HEK293 (cell line): ENCODE measurements around the gene NTN3.

Source experiments
- CTCF ChIA-PET: fragments of 350-600 bp; formaldehyde crosslinking; extraction: SDS; loops from one replicate; lab custom pipeline; 2021; ENCODE audit warnings: antibody characterized with exemption; lab: Yijun Ruan, JAX
- POLR2A ChIA-PET: fragments of 300-600 bp; formaldehyde crosslinking; extraction: SDS; loops from one replicate; lab custom pipeline; 2020; ENCODE audit warnings: antibody characterized with exemption, inconsistent platforms; lab: Yijun Ruan, JAX
- H3K27ac ChIP-seq: fragments of 200-500 bp; sonication (Bioruptor generic); 2 replicates; pipeline ENCODE4 v1.5.1; 2014; ENCODE audit warnings: low read depth, low read length, control low read depth, inconsistent platforms; ENCODE audit errors: extremely low read depth
- H3K36me3 ChIP-seq, 2 experiments: fragments of 200-500 bp in 1 of 2; sonication (Bioruptor generic) in 1 of 2; 1 replicate in 1 of 2; 2 replicates in 1 of 2; pipeline ENCODE4 v1.5.1; 2014 to 2017; ENCODE audit warnings: inconsistent platforms in 2 of 2, low read length in 2 of 2; ENCODE audit not compliant: control insufficient read depth in 2 of 2, insufficient read depth in 1 of 2
- H3K4me1 ChIP-seq: fragments of 200-500 bp; sonication (Bioruptor generic); 2 replicates; pipeline ENCODE4 v1.5.1; 2014; ENCODE audit warnings: mild to moderate bottlenecking, low read length, inconsistent platforms; ENCODE audit not compliant: control insufficient read depth, insufficient read depth
- H3K4me3 ChIP-seq: 2 replicates; pipeline ENCODE4 v1.5.1; 2011; ENCODE audit warnings: low read depth, mild to moderate bottlenecking, control low read depth, low read length, moderate library complexity
- H3K9me3 ChIP-seq: fragments of 200-500 bp; sonication (Bioruptor generic); 2 replicates; pipeline ENCODE4 v1.5.1; 2014; ENCODE audit warnings: low read depth, low read length, inconsistent platforms; ENCODE audit not compliant: control insufficient read depth, insufficient read depth
- GLIS1 ChIP-seq: fragments of 450-650 bp; formaldehyde crosslinking; IDR thresholded peaks from 2 replicates; pipeline ENCODE4 v1.5.1; 2016; ENCODE audit warnings: missing biosample characterization, missing genetic modification characterization
- KLF1 ChIP-seq: fragments of 450-650 bp; formaldehyde crosslinking; IDR thresholded peaks from 2 replicates; pipeline ENCODE4 v1.5.1; 2016; ENCODE audit warnings: missing biosample characterization, missing genetic modification characterization
- SALL2 ChIP-seq: fragments of 450-650 bp; formaldehyde crosslinking; IDR thresholded peaks from 2 replicates; pipeline ENCODE4 v1.5.0; 2017; ENCODE audit warnings: missing biosample characterization, mild to moderate bottlenecking, missing genetic modification characterization, borderline replicate concordance
- ZBTB21 ChIP-seq: fragments of 450-650 bp; formaldehyde crosslinking; IDR thresholded peaks from 2 replicates; pipeline ENCODE4 v1.5.1; 2017; ENCODE audit warnings: missing biosample characterization, missing genetic modification characterization
- ZFHX2 ChIP-seq: fragments of 450-650 bp; formaldehyde crosslinking; conservative IDR thresholded peaks from 2 replicates; pipeline ENCODE4 v1.5.1; 2016; ENCODE audit warnings: missing biosample characterization, missing genetic modification characterization
- ZIC2 ChIP-seq: fragments of 450-650 bp; formaldehyde crosslinking; IDR thresholded peaks from 2 replicates; pipeline ENCODE4 v1.5.1; 2016; ENCODE audit warnings: missing biosample characterization, missing genetic modification characterization
- ZNF114 ChIP-seq: fragments of 450-650 bp; formaldehyde crosslinking; IDR thresholded peaks from 2 replicates; pipeline ENCODE4 v1.5.0; 2017; ENCODE audit warnings: missing biosample characterization, missing genetic modification characterization
- ZNF169 ChIP-seq: fragments of 450-650 bp; formaldehyde crosslinking; IDR thresholded peaks from 2 replicates; pipeline ENCODE4 v1.5.1; 2016; ENCODE audit warnings: missing biosample characterization, missing genetic modification characterization
- ZNF23 ChIP-seq: fragments of 450-650 bp; formaldehyde crosslinking; IDR thresholded peaks from 2 replicates; pipeline ENCODE4 v1.5.1; 2016; ENCODE audit warnings: missing biosample characterization, missing genetic modification characterization, borderline replicate concordance
- ZNF274 ChIP-seq, 2 experiments: fragments of 200-500 bp in 1 of 2; fragments of 450-650 bp in 1 of 2; sonication (Bioruptor generic) in 1 of 2; formaldehyde crosslinking in 1 of 2; IDR thresholded peaks; 2 replicates each; pipeline versions ENCODE4 v1.5.1 to v1.6.1; 2014 to 2016; ENCODE audit warnings: borderline replicate concordance in 1 of 2, inconsistent platforms in 1 of 2, low read length in 1 of 2, missing biosample characterization in 1 of 2, missing genetic modification characterization in 1 of 2
- ZNF391 ChIP-seq: fragments of 450-650 bp; formaldehyde crosslinking; IDR thresholded peaks from 2 replicates; pipeline ENCODE4 v1.5.1; 2016; ENCODE audit warnings: low read depth, missing biosample characterization, missing genetic modification characterization, borderline replicate concordance
- ZNF548 ChIP-seq: fragments of 450-650 bp; formaldehyde crosslinking; IDR thresholded peaks from 2 replicates; pipeline ENCODE4 v1.5.1; 2016; ENCODE audit warnings: missing biosample characterization, missing genetic modification characterization
- ZNF555 ChIP-seq: fragments of 450-650 bp; formaldehyde crosslinking; conservative IDR thresholded peaks from 2 replicates; pipeline ENCODE4 v1.5.1; 2017; ENCODE audit warnings: missing biosample characterization, mild to moderate bottlenecking, missing genetic modification characterization, inconsistent platforms
- ZNF560 ChIP-seq: fragments of 450-650 bp; formaldehyde crosslinking; IDR thresholded peaks from 2 replicates; pipeline ENCODE4 v1.5.1; 2017; ENCODE audit warnings: missing biosample characterization, missing genetic modification characterization, borderline replicate concordance
- ZNF660 ChIP-seq: fragments of 450-650 bp; IDR thresholded peaks from 2 replicates; pipeline ENCODE4 v1.5.1; 2018; ENCODE audit warnings: missing biosample characterization, mild to moderate bottlenecking, missing genetic modification characterization
- ZNF664 ChIP-seq: fragments of 450-650 bp; formaldehyde crosslinking; IDR thresholded peaks from 2 replicates; pipeline ENCODE4 v1.5.1; 2016; ENCODE audit warnings: missing biosample characterization, missing genetic modification characterization
- ZNF837 ChIP-seq: fragments of 450-650 bp; formaldehyde crosslinking; IDR thresholded peaks from 2 replicates; pipeline ENCODE4 v1.5.1; 2016; ENCODE audit warnings: missing biosample characterization, missing genetic modification characterization
- TF ChIP-seq, protein P1 (sequence below): IDR thresholded peaks from 2 replicates; pipeline ENCODE4 v1.6.1; 2011; ENCODE audit warnings: mild to moderate bottlenecking, low read depth, low read length, borderline replicate concordance
- TF ChIP-seq, protein P2 (sequence below): fragments of 450-650 bp; formaldehyde crosslinking; IDR thresholded peaks from 2 replicates; pipeline ENCODE4 v1.5.1; 2016; ENCODE audit warnings: missing biosample characterization, missing genetic modification characterization
- TF ChIP-seq, protein P3 (sequence below): fragments of 450-650 bp; formaldehyde crosslinking; IDR thresholded peaks from 2 replicates; pipeline ENCODE4 v1.5.1; 2016; ENCODE audit warnings: missing biosample characterization, missing genetic modification characterization
- TF ChIP-seq, protein P4 (sequence below): fragments of 450-650 bp; formaldehyde crosslinking; IDR thresholded peaks from 2 replicates; pipeline ENCODE4 v1.5.1; 2016; ENCODE audit warnings: missing biosample characterization, missing genetic modification characterization, borderline replicate concordance
- TF ChIP-seq, protein P5 (sequence below): fragments of 450-650 bp; formaldehyde crosslinking; IDR thresholded peaks from 2 replicates; pipeline ENCODE4 v1.5.1; 2016; ENCODE audit warnings: missing biosample characterization, missing genetic modification characterization

NTN3 gene

DNA sequence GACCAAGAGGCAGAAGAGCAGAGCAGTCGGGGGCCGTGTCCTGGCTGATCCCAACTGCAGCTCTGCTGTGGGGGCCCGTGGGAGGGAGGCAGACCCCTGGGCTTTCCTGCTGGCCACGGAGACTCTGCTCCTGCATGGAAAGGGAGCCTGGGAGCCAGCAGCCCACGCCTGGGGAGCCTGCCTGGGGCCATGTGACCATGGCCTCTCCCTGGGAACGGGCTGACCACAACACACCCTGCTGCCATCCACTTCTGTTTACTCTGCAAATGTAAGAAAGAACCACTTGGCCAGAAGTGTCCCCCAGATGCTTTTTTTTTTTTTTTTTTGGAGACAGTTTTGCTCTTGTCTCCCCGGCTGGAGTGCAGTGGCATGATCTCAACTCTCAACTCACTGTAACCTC is 13.2 kb upstream of the NTN3 start:
- H3K4me1 ChIP-seq, result peaks cover 15% of the 10 kb centered on the region
- no peak overlapping the region for H3K27ac ChIP-seq
- TF ChIP-seq, protein P1, sequence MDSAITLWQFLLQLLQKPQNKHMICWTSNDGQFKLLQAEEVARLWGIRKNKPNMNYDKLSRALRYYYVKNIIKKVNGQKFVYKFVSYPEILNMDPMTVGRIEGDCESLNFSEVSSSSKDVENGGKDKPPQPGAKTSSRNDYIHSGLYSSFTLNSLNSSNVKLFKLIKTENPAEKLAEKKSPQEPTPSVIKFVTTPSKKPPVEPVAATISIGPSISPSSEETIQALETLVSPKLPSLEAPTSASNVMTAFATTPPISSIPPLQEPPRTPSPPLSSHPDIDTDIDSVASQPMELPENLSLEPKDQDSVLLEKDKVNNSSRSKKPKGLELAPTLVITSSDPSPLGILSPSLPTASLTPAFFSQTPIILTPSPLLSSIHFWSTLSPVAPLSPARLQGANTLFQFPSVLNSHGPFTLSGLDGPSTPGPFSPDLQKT, result no peak
- peak; percentile 85 for TF ChIP-seq ZIC2
- TF ChIP-seq GLIS1, result peak; percentile 66
- TF ChIP-seq ZNF837 (tag by site-specific recombination), result no peak
- TF ChIP-seq ZNF548 (tag by site-specific recombination), result peak; percentile 21; the same call in 1 of the 2 replicates
- TF ChIP-seq, protein P2, sequence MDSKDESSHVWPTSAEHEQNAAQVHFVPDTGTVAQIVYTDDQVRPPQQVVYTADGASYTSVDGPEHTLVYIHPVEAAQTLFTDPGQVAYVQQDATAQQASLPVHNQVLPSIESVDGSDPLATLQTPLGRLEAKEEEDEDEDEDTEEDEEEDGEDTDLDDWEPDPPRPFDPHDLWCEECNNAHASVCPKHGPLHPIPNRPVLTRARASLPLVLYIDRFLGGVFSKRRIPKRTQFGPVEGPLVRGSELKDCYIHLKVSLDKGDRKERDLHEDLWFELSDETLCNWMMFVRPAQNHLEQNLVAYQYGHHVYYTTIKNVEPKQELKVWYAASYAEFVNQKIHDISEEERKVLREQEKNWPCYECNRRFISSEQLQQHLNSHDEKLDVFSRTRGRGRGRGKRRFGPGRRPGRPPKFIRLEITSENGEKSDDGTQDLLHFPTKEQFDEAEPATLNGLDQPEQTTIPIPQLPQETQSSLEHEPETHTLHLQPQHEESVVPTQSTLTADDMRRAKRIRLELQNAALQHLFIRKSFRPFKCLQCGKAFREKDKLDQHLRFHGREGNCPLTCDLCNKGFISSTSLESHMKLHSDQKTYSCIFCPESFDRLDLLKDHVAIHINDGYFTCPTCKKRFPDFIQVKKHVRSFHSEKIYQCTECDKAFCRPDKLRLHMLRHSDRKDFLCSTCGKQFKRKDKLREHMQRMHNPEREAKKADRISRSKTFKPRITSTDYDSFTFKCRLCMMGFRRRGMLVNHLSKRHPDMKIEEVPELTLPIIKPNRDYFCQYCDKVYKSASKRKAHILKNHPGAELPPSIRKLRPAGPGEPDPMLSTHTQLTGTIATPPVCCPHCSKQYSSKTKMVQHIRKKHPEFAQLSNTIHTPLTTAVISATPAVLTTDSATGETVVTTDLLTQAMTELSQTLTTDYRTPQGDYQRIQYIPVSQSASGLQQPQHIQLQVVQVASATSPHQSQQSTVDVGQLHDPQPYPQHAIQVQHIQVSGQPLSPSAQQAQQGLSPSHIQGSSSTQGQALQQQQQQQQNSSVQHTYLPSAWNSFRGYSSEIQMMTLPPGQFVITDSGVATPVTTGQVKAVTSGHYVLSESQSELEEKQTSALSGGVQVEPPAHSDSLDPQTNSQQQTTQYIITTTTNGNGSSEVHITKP (tag by site-specific recombination), result peak; percentile 70
- TF ChIP-seq, protein P3, sequence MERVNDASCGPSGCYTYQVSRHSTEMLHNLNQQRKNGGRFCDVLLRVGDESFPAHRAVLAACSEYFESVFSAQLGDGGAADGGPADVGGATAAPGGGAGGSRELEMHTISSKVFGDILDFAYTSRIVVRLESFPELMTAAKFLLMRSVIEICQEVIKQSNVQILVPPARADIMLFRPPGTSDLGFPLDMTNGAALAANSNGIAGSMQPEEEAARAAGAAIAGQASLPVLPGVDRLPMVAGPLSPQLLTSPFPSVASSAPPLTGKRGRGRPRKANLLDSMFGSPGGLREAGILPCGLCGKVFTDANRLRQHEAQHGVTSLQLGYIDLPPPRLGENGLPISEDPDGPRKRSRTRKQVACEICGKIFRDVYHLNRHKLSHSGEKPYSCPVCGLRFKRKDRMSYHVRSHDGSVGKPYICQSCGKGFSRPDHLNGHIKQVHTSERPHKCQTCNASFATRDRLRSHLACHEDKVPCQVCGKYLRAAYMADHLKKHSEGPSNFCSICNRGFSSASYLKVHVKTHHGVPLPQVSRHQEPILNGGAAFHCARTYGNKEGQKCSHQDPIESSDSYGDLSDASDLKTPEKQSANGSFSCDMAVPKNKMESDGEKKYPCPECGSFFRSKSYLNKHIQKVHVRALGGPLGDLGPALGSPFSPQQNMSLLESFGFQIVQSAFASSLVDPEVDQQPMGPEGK (tag by site-specific recombination), result 0 out of 2 replicates have a peak, but pooled peaks have one; percentile 10
- TF ChIP-seq, all 188 proteins: peak for 5
- Histone ChIP-seq H3K4me3 (no peak overlapping the region), H3K36me3 (peaks cover 0 to 64% of the 10 kb centered on the region in 2 experiments; a peak in 2 of 3 replicates), H3K9me3 (no peaks in the 10 kb centered on the region)
- ChIA-PET CTCF (interaction anchor here (0.7 to 2.0 kb wide), 3 partner anchors 43 to 118 kb away, joined by 3 to 10 read pairs (median 6); partner anchors contain the start of gene ABCA3), POLR2A (interaction anchor here (1.0 kb wide), 1 partner anchor 11 kb away, joined by 4 read pairs; no protein-coding TSS in a partner anchor)

DNA sequence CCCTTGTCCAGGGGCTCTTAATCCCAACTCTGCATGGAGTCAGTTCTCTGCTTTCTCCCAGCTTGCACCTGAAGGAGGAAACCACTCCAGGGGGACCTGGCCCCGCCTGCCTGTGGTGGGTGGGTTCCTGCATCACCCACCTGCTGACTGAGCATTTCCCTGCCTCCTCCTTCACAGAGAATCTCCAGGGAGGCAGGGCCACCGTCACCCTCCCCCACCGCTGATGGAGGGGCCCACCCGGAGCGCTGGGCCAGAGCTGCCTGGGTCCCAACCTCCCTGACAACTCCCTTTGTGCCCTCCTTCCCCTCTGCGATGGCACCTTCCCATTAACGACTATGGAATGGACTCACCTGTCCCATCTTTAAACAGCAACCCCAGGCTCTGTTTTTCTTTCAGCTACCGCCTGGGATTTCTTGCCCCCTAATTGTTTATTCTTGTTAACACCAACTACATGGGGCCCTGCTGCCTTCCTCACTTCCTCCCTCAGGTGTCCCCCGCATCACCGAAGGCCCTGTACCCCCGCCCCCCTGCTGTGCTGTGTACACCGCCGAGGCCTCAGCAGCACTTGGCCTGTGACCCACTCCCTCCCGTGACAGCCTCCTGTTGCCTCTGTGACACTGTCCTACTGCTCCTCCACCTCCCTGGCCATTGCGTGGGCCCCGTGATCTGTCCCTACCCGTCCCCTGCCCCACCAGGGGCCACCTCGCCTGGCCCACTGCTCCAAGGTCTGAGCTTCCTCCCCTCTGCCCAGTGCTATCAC is 12.0 kb upstream of the NTN3 start:
- peaks cover 15% of the 10 kb centered on the region for H3K4me1 ChIP-seq
- ChIA-PET CTCF (interaction anchor here (0.7 to 2.0 kb wide), 2 partner anchors 43 to 279 kb away, joined by 4 to 10 read pairs; no protein-coding TSS in a partner anchor), POLR2A (interaction anchor here (0.6 to 2.4 kb wide), 17 partner anchors 9 to 304 kb away, joined by 3 to 34 read pairs (median 3); partner anchors contain the start of genes AMDHD2, NTN3, TBC1D24 and TRAF7)
- H3K9me3 ChIP-seq, result no peaks in the 10 kb centered on the region
- peak overlapping the region; percentile 69 for H3K27ac ChIP-seq
- peaks cover 0 to 58% of the 10 kb centered on the region in 2 experiments; a peak in 2 of 3 replicates for H3K36me3 ChIP-seq
- H3K4me3 ChIP-seq, result peak overlapping the region; percentile 39
- TF ChIP-seq ZNF23, result no peak
- no peak for TF ChIP-seq ZNF274 (IDR thresholded peaks at IDR 0.05; ENCODE audit: low read length)
- TF ChIP-seq ZNF274 (tag by site-specific recombination; IDR thresholded peaks at IDR 0.05; ENCODE audit: borderline replicate concordance), result no peak
- TF ChIP-seq, protein P4, sequence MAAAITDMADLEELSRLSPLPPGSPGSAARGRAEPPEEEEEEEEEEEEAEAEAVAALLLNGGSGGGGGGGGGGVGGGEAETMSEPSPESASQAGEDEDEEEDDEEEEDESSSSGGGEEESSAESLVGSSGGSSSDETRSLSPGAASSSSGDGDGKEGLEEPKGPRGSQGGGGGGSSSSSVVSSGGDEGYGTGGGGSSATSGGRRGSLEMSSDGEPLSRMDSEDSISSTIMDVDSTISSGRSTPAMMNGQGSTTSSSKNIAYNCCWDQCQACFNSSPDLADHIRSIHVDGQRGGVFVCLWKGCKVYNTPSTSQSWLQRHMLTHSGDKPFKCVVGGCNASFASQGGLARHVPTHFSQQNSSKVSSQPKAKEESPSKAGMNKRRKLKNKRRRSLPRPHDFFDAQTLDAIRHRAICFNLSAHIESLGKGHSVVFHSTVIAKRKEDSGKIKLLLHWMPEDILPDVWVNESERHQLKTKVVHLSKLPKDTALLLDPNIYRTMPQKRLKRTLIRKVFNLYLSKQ (tag by site-specific recombination), result no peak
- TF ChIP-seq GLIS1, result peak; percentile 92
- TF ChIP-seq ZNF169 (tag by site-specific recombination), result no peak
- no peak for TF ChIP-seq ZNF660
- TF ChIP-seq ZNF560 (tag by site-specific recombination), result no peak
- TF ChIP-seq ZNF391 (tag by site-specific recombination), result no peak
- TF ChIP-seq SALL2, result no peak
- TF ChIP-seq KLF1, result peak; percentile 40; the same call in 1 of the 2 replicates
- no peak for TF ChIP-seq ZBTB21
- no peak for TF ChIP-seq ZNF114 (tag by site-specific recombination)
- TF ChIP-seq, protein P5, sequence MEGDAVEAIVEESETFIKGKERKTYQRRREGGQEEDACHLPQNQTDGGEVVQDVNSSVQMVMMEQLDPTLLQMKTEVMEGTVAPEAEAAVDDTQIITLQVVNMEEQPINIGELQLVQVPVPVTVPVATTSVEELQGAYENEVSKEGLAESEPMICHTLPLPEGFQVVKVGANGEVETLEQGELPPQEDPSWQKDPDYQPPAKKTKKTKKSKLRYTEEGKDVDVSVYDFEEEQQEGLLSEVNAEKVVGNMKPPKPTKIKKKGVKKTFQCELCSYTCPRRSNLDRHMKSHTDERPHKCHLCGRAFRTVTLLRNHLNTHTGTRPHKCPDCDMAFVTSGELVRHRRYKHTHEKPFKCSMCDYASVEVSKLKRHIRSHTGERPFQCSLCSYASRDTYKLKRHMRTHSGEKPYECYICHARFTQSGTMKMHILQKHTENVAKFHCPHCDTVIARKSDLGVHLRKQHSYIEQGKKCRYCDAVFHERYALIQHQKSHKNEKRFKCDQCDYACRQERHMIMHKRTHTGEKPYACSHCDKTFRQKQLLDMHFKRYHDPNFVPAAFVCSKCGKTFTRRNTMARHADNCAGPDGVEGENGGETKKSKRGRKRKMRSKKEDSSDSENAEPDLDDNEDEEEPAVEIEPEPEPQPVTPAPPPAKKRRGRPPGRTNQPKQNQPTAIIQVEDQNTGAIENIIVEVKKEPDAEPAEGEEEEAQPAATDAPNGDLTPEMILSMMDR (tag by site-specific recombination), result no peak
- no peak for TF ChIP-seq ZNF555 (tag by site-specific recombination)
- no peak for TF ChIP-seq ZNF664 (tag by site-specific recombination)
- TF ChIP-seq ZFHX2 (tag by site-specific recombination), result peak; percentile 26
